ENCODE measurements around the gene CCDC97. TPM values are rescaled to one million over a fixed set of nuclear protein-coding genes. Genes with fewer than 3 reads are reported as not detected.

Gene CCDC97
- total RNA-seq, 1 experiment from 2014 or later = 18.3 TPM

- intact Hi-C loops (cut with micrococcal nuclease) = loop anchor here (2.0 kb wide), 1 partner anchor 25 kb away; no protein-coding TSS in a partner anchor
- Histone ChIP-seq H3K27ac (ENCODE audit: low read length) (no peak overlapping the region), H3K79me2 (ENCODE audit: low read length) (peaks cover 40% of the 10 kb centered on the region), H3F3A (ENCODE audit: low read length, unreplicated experiment) (no peaks in the 10 kb centered on the region), H3K36me3 (ENCODE audit: low read depth, low read length) (no peaks in the 10 kb centered on the region), H3K9ac (ENCODE audit: low read length) (peak overlapping the region; percentile 74), H3K4me3 (ENCODE audit: low read length) (peak overlapping the region; percentile 86), H3K27me3 (ENCODE audit: low read length) (no peaks in the 10 kb centered on the region), H3K4me1 (ENCODE audit: insufficient read depth, low read length) (0 out of 2 replicates have a peak, but pooled peaks cover 4% of the 10 kb centered on the region), H3K9me2 (replicated peaks; ENCODE audit: low read length) (no peaks in the 10 kb centered on the region), H2AFZ (ENCODE audit: low read length) (peak overlapping the region; percentile 69), H3K4me2 (ENCODE audit: low read length) (peak overlapping the region; percentile 94), H4K20me1 (ENCODE audit: low read length) (no peaks in the 10 kb centered on the region), H3K9me3 (ENCODE audit: low read length) (no peaks in the 10 kb centered on the region)
- BruUV-seq (replicated peaks) = no TSS peak
- ATAC-seq (peak; percentile 43), DNase-seq (peak; percentile 35)
- TF ChIP-seq CTCF (conservative IDR thresholded peaks at IDR 0.05; ENCODE audit: low read depth, low read length) (no peak), EZH2phosphoT487 (IDR thresholded peaks at IDR 0.05; ENCODE audit: borderline replicate concordance, low read length) (no peak), EZH2 (IDR thresholded peaks at IDR 0.05; ENCODE audit: low read length, unreplicated experiment) (no peak)
- POLR2A ChIA-PET (ENCODE audit: unreplicated experiment) = interaction anchor here (0.6 kb wide), 1 partner anchor 46 kb away, joined by 3 read pairs; no protein-coding TSS in a partner anchor
- CTCF ChIA-PET = interaction anchor here (1.3 to 1.5 kb wide), 2 partner anchors 30 to 41 kb away, joined by 3 to 6 read pairs; partner anchors contain the start of gene CCDC97
These were observed 41.6 kb downstream of the CCDC97 start for GRCh38 chr19:41351339-41352245.

GRCh38 chr19:41352279-41352608, 42.3 kb downstream of the CCDC97 start:
- Histone ChIP-seq H3K4me3 (ENCODE audit: low read length) (peak overlapping the region; percentile 86), H3F3A (ENCODE audit: low read length, unreplicated experiment) (no peaks in the 10 kb centered on the region), H3K4me1 (ENCODE audit: insufficient read depth, low read length) (0 out of 2 replicates have a peak, but pooled peaks cover 4% of the 10 kb centered on the region), H3K9me2 (replicated peaks; ENCODE audit: low read length) (no peaks in the 10 kb centered on the region), H3K9me3 (ENCODE audit: low read length) (no peaks in the 10 kb centered on the region), H3K27me3 (ENCODE audit: low read length) (no peaks in the 10 kb centered on the region), H4K20me1 (ENCODE audit: low read length) (no peaks in the 10 kb centered on the region), H3K79me2 (ENCODE audit: low read length) (peaks cover 40% of the 10 kb centered on the region), H2AFZ (ENCODE audit: low read length) (peak overlapping the region; percentile 69), H3K4me2 (ENCODE audit: low read length) (peak overlapping the region; percentile 94), H3K36me3 (ENCODE audit: low read depth, low read length) (no peaks in the 10 kb centered on the region), H3K9ac (ENCODE audit: low read length) (peak overlapping the region; percentile 74), H3K27ac (ENCODE audit: low read length) (no peak overlapping the region)
- ATAC-seq (no peak), DNase-seq (no peak)
- intact Hi-C loops (cut with micrococcal nuclease) = no loop called here
- ChIA-PET POLR2A (ENCODE audit: unreplicated experiment) (no interaction called here), CTCF (interaction anchor here (1.3 to 1.5 kb wide), 3 partner anchors 30 to 57 kb away, joined by 3 to 6 read pairs (median 5); partner anchors contain the start of gene CCDC97)
- no TSS peak for BruUV-seq (replicated peaks)
- TF ChIP-seq CTCF (conservative IDR thresholded peaks at IDR 0.05; ENCODE audit: low read depth, low read length) (no peak), EZH2 (IDR thresholded peaks at IDR 0.05; ENCODE audit: low read length, unreplicated experiment) (no peak), EZH2phosphoT487 (IDR thresholded peaks at IDR 0.05; ENCODE audit: borderline replicate concordance, low read length) (no peak)

Measured in PC-3 (cell line).